DMS114 treated with DMSO at 0.1 percent for 48 hours (cell line): ENCODE results near the gene MUSK.
"Not testable (repeated sequence)": the region's sequence is repeated elsewhere in the genome, so short reads cannot be mapped to it uniquely, and the experiment has no call there.

Experiments
- DNase-seq: peaks from one replicate; lab custom pipeline; 2025; ENCODE audit not compliant: unreplicated experiment; lab: John Stamatoyannopoulos, UW

Gene MUSK

DNA sequence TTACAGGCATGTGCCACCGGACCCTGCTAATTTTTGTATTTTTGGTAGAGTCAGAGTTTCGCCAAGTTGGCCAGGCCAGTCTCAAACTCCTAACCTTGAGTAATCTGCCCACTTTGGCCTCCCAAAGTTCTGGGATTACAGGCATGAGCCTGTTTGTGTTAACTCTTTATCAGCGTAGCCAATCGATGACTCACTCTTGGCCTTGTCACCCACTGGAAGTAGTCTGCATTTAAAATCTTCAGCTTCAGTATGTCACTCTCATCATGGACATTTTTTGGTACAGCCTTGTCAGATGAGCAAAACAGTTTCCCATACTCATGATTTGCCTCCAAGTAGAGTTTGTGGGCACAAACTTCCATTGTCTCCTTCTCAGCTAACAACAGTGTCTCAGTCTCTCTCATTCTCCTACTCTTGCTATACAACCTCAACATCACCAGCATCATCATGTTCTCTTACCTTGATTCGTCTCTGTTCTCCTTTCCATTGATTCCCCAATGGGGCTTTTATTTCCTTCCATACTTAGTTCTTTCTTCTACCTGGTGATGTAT is 22.5 kb downstream of the MUSK start:
- no peak for DNase-seq

DNA sequence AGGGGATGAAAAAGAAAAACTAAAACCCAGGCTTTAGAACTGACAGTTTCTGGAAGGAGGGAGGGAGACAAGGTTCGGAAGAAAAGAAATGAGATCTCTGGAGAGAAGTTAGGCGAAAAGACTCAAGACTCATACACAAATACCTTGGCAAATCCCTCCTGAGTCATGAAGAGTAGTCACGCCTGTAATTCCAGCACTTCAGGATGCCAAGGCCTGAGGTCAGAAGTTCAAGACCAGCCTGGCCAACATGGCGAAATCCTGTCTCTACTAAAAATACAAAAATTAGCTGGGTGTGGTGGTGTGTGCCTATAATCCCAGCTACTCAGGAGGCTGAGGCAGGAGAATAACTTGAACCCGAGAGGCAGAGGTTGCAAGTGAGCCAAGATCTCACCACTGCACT is 27.3 kb downstream of the MUSK start:
- not testable (repeated sequence) for DNase-seq

DNA sequence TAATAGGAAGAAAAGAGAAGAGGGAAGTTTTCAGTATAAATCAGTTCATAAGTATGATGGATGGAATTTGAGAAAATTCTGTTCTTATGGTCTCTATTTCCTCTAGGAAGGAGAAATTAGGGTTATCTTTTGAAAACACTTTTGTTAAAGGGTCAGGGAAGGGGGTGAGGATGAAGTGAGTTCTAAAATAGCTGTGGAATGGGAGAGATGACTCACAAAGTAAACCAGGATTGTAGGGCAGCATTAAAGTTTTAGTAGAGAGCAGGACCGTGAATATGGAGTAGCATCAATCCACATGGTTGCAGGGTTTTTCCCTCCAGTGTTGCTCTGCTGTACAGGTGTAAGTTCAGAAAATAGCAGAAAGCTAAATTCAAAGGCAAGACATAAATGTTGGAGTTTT is 32.4 kb downstream of the MUSK start:
- DNase-seq = no peak

DNA sequence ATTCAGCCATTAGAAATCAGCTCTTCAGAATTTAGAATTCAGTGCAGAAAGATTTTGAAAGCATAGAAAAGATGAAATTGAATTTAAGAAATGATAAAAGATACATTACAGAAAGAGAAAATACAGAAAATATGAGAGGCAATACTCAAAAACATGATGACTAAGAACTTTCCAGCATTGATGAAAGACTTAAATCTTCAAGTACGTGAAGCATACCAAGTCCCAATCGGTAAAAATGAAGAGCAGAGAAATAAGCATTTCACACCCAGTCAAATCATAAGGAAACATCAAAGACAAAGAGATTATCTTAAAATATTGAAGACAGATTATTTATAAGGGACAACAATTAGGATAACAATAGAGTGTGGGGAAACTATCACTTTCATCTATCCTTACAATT is 35.1 kb downstream of the MUSK start:
- no peak for DNase-seq

DNA sequence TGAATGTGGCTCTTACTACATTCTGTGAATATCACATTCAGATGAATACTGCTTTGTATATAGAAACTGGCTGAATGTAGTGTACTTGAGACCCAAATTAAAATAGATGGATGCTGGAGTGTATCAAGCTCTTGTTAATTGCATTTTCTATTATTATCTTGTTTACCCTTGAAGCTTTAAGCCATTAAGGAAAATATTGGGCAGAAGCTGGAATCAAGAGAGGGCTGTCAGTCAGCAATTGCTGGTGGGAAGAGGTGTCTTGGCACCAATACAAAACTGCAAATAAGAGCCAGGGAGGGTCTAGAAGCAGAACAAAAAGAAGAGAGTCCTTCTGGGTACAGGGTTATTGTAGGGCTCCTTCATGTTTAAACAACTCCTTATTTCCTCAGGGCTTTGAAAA is 38.8 kb downstream of the MUSK start:
- DNase-seq = no peak

DNA sequence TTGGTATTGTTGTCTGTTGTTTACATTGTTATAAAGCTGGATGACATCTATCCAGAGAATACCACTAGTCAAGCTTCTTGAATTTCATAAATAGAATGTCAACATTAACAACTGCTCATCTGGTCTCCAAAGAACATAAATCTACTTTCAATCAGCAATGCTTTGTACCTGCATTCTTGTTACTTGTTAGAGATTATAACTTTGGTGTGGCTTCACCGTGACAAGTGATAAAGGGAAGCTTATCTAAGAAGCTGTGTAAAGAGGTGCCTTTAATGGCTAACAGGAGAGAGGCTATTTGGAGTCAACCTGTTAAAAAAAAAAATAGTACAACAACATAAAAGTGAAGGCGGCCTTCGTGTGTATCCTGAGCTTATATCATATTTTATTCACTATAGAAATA is 41.8 kb downstream of the MUSK start:
- no peak for DNase-seq

DNA sequence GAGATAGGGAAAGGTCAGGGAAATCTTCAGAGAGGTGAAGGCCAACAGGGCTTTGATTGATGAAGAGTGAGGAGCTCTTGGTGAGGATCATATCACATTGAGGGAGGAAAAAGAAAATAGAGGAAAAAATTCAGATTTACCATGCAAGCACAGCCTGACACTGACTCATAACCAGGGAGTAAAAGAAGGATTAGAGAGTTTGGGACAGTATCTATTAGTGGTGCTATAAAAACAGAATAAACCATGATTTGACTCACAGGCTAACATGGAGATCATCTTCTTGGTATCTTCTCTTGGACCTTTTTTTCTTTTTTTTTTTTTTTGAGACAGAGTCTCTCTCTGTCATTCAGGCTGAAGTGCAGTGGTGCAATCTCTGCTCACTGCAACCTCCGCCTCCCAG is 44.4 kb downstream of the MUSK start:
- no peak for DNase-seq

DNA sequence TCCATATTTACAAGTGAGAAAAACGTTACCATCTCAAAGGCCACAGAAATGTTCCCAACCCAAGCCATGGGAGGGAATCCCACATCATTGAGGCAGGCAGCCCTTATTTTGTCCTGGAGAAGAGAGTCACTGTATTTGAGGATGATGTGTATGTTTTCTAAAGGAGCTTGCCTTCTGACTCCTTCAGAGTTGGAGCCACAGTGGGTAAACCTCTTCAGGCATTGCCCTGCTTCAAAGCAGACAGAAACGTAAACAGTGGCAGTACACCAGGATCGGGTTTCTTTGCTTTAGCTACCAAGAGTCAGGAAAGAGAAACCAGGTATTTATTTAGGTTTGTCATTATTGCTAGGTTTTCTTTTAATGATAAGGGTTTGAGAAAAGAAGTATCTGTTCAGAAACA is 45.7 kb downstream of the MUSK start:
- DNase-seq = no peak

DNA sequence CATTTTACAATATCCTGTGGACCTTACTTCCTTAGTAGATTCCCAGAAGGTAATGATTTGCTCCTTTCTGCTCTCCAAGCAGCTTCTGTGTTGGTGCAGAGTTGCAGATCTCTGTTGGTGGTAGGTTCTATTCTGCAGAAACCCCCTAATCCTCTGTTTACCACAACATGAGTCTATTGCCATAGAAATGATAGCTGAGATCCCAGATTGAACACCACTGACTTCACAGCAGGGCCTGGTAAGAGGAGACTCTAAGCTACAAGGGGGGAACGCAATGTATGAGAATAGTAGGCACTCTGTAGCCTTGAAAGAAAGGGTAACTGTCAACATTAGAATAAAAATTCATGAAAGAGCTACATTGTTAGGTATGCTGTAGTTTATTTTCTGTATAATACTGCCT is 59.5 kb downstream of the MUSK start:
- DNase-seq = no peak

DNA sequence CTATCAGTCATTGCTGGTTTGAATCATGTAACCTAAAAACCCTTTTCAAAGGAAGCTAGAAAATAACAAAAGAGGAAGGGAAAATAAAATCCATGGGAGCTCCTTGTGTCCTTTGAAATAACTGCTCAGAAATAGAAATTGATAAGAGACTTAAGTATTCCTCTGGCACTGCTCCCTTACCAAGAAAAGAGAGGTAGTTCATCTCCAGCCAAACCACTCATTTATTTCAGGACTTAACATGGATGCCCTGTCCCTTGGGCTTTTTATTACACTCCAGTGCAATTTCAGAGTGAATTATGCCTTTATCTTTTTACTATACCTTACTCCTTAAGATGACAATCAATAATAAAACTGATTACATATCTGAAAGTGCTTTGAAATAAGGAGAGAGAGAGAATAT is 61.0 kb downstream of the MUSK start:
- no peak for DNase-seq

DNA sequence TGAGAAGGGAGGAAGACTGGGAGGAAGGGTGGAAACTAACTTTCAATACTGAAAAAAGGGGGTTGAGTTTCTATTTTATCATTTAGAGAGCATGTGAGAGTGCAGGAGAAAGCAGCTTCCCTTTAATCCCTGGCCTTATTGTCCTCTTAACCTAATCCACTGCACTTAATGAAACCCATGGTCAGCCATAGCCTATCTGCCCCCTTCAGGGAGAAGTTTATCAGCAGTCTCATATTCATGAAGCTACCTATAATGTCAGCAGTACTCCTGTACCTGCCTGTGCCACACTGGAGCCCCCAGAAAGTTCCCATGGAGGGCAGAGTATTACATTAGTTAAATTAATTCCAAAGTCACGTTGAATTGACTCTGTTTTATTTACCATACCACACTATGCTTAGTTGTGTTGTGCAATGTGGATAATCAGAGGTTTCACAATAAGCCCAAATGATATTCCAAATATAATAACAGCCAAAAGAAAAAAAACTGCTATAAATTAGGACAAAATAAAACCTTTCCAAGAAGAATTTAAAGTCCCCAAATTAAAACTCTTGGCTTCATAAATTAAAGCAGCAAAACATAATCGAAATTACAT is 62.9 kb downstream of the MUSK start:
- no peak for DNase-seq

DNA sequence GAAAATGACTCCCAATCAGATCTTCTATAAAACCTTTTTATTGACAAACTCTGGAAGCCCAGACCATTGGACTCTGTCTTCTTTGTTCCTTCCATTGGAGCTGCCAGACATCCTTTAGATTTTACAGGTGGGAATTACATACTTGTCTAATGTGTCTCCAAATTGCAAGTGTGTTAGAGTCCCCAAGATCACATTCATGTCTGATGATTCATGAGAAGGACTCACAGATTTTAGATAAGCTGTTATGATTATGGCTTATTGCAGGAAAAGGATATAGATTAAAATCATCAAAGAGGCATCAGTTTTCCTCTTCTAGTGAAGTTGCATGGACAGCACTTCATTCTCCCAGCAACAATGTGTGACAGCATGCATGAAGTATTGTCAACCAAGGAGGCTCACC is 70.4 kb downstream of the MUSK start:
- DNase-seq = no peak

DNA sequence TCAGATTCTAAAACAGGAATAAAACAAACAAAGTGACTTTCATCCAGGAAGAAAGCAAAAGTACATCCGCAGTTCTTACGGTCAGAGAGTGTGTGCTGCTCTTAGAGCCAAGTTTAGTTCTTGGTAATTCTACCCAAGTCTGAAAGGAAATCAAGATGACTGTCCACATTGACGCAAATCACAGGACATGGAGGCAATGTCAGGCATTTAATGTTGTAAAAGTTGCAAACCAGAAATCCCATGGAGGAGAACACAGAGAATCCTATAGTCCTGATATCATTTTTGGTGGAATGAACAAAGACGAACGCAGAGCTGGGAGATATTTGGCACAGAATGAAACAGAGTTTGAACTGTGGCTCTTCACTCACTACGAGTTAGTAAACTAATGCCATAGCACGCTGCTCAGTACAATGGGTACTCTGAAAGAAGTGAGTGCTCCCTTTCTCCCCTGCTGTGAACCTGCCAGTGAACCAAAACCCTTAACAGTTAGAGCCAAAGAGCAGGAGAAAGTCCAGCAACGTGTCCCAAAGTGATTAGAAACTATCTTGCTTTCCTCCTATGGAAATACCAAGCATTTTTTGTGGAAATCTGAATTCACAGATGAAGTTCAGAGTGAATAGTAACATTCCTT is 74.3 kb downstream of the MUSK start:
- DNase-seq = no peak

DNA sequence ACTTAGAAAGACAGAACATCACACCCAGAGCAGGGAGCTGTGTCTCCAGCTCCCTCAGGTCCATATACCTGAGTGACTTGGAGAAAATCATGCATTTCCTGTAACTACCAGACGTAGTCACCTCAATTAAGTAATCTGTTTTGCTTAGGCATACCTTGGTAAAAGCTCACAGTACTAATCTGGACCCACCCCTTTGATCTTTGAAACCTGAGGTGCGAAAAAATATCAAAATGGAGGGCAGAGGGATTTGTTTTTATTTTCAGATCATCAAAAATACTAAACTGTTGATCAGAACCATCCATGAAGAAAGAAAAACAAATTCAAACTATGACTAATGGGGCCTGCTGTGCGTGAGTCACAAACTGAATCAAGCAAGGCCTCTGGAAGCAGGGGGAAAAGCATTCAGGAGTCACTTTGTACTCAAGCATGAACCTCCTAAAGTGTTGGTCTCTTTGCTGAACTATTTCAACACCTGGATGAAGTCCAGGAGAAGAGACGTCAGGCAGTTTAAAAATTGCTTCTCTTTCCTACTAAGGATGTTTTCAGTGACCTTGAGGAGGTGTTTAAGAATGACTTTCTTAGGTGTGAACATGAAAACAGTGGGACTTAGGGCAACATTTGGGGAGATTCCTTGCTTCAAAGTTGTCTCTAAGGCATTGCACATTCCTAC is 76.3 kb downstream of the MUSK start:
- no peak for DNase-seq

DNA sequence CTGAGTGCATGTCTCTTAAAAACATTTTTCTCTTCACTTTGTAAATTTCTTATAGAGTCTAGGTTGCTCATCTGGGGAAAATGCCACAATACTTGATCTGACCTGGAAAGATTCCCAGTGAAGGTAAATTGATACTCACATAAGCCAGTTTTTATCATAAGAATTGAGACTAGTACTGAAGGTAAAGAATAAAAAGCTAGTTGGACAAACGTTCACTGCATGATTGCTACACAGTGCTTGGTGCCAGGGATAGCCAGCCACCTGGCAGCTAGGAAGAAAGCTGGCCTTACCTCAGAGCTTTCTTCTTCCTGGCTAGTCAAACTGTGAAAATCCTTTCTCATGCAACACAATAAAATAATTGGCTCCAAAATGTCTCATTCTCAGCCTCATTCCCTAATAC is 77.1 kb downstream of the MUSK start:
- DNase-seq = no peak

DNA sequence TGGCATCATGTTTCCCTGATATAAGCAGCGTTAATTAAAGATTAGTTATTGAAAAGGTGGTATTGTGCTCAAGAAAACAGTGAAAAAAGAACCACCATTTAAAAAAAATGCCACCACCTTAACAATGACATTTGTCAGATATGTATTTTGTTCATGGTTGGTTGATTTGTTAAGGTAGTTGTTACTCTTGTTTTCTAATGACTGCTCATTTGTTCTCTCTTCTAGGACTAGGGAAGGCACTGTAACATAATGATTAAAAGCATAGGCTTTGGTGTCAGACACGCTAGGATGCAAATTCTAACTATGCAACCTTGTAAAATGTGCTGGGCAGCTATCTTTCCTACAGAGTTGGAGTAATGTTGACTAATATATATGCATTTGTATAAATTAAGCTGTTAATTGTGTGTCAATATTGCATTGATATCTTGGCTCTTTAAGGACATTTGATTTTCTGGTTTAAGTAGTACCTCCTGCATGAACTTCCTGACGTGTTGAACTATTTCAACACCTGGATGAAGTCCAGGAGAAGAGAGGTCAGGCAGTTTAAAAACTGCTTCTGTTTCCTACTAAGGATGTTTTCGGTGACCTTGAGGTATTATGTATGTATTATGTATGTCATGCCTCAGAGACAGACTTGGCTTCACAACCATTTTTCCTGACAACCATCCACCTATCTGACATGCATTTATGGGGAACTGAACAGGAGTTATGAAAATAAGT is 77.8 kb downstream of the MUSK start:
- no peak for DNase-seq

DNA sequence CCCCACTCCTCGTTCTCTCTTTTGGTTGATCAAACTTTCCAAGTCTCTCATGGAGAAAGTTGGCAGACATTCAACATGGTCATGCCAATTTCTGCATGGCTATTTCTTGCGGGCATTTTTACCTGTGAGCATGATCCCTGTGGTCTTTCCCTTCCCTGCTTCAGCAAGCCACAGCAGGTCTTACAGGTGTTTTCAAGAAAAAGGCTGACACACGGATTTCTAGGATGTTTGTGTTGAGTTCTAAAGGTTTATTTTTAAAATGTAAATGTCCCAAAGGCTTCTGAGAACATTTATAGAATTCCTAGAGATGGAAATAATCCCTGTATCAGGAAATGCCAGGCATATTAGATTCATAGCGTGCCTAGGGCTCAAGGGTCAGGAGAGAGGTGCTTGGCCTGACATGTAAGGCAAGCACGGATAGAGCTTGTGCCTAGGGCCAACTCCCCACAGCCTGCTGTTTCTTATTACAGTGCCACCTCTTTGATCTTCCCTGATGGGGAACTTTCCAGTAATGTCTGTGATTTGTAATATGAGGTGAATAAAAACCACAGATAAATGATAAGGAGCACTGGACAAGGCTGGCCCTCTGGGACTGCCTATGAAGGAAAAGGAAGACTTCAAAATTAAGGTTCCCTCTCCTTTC is 79.8 kb downstream of the MUSK start:
- DNase-seq = no peak

DNA sequence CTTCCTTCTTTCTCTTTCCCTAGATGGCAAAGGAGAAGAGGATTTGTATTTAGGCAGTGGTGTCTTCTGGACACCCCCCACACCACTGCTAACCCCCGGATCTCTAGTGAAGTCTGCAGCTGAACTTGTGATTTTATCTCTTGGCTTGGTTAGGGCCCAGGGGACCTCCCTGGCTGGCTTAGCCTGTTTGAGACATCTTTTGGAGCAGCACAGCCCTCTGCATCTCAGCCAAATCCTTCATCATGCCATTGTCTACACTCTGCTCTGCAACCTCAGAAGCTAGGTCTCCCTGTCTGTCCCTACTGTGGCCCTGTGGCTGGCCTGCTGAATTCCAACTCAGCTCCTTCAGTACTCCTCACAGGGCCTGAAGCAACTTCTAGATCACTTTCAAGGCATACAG is 81.7 kb downstream of the MUSK start:
- DNase-seq = no peak

DNA sequence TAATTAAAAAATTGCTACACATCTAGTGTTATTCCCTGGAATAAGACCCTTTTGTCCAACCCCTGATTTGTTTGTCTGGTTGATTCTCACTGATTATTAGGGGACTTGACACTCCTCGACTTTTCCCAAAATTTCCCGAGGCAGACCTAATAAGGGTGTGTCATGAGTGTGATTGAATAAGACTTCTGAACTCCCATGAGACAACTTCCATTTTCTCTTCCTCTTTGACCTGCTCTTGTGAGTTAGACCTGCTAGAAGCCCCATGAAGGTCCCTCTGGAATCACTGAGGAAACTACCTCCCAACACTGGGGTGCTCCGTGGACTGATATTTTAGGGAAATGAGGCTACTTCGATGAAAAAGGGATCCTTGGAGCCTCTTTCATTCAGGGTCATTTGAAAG is 83.4 kb downstream of the MUSK start:
- no peak for DNase-seq

DNA sequence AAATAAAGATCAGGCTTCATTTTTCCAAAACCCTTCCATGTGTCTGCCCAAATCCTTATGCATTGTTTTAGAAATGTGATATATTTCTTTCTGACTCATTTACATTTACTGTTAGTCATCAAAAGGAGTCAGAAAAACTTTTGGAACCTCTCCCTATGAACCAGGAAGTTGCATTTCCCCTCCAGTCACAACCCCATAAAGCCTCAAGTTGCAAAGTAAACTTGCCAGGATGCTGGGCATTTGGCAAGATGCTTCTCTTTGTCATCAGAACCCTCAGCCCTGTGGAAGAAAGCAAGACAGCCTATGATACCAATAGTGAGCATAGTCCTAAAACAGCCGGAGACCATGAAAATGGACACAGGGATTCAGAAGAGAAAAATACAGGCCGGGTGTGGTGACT is 84.2 kb downstream of the MUSK start:
- DNase-seq = no peak

DNA sequence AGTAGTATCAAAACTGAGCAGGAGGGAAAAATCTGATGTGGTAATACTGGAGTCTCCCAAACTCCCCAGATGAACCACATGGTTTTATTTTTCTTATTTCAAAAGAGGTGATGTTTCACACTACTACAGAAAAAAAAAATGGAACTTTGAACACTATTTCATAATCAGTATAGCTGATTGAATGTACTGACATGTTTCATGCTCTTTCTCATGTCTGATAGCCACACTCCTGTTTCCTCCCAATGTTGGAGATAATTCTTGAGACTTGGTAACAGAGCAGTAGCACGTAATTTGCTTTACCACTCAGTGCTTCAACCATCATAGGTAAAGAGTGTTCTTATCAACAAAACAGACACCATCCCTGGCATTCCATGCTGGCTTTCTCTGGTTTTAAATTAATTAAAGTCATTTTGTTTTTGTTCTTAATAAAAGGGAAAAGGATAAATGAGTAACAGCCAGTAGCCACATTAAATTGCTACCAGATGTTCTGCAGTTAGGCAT is 85.2 kb downstream of the MUSK start:
- DNase-seq = no peak
